Upper lobe of left lung (tissue), 4 donors: ENCODE data around the gene TNFRSF14.
A peak's percentile ranks its signal among the peaks of the same experiment; 100 is the strongest.

Source experiments
- EP300 ChIP-seq, 4 donors: sonication (generic); formaldehyde crosslinking; IDR thresholded peaks; one replicate each; pipeline ENCODE4 v1.5.1; 2017; ENCODE audit warnings: antibody characterized with exemption in 4 of 4, control low read depth in 2 of 4
- POLR2A ChIP-seq, 4 donors: fragments of 450-650 bp; IDR thresholded peaks; one replicate each; pipeline ENCODE4 v1.5.1; 2016 to 2017; ENCODE audit warnings: antibody characterized with exemption in 4 of 4, mild to moderate bottlenecking in 2 of 4
- POLR2AphosphoS5 ChIP-seq, 2 donors: sonication (generic); formaldehyde crosslinking; IDR thresholded peaks; one replicate each; pipeline ENCODE4 v1.5.1; 2017; ENCODE audit warnings: antibody characterized with exemption in 2 of 2
- TF ChIP-seq, protein P1 (sequence below), 6 experiments: fragments of 450-650 bp in 4 of 6; fragments of 200-600 bp in 2 of 6; sonication (generic) in 2 of 6; IDR thresholded peaks; one replicate each; pipeline ENCODE4 v1.5.1; 2016 to 2019; ENCODE audit warnings: antibody characterized with exemption in 6 of 6

DNA sequence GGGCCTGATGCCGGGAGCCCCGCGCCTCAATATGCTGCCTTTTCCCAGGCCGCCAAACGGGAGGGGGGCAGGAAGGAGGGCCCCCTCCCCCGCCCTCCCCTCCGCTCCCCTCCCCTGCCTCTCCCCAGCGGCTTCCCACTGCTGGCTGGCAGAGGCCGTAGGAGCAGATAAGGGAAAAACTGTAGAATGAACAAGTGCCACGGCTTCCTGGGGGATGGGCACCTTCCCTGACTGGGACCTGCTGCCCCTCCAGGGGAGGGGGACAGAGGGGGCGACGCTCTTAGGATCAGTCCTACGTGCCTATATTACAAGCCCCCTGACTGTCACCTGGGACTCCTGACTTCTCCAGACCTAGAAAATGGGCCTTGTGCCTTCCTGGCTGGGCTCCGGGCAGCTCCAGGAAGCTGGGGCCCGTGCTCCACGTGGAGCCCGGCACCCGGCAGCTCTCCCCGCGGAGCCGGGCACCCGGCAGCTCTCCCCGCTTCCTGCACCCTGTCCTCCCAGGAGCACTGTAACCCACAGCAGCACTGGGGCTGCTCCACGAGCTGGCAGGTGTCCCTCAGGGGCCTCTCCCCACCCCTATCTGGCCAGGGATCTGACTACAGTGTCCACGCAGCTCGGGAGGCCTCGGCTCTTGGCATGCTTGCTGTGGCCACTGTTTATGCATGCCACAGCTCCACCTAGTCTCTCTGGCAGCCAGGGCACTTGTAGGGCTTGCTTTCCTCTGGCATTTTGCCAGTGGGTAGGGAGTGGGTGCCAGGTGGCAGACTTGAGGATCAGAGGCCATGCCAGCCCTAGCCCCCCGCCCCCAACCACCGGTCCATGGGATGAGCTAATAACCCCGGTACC lies 25.4 kb upstream of the TNFRSF14 start:
- TF ChIP-seq, protein P1, sequence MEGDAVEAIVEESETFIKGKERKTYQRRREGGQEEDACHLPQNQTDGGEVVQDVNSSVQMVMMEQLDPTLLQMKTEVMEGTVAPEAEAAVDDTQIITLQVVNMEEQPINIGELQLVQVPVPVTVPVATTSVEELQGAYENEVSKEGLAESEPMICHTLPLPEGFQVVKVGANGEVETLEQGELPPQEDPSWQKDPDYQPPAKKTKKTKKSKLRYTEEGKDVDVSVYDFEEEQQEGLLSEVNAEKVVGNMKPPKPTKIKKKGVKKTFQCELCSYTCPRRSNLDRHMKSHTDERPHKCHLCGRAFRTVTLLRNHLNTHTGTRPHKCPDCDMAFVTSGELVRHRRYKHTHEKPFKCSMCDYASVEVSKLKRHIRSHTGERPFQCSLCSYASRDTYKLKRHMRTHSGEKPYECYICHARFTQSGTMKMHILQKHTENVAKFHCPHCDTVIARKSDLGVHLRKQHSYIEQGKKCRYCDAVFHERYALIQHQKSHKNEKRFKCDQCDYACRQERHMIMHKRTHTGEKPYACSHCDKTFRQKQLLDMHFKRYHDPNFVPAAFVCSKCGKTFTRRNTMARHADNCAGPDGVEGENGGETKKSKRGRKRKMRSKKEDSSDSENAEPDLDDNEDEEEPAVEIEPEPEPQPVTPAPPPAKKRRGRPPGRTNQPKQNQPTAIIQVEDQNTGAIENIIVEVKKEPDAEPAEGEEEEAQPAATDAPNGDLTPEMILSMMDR (IDR thresholded peaks at IDR 0.05): no peak
- no peak for TF ChIP-seq POLR2A (IDR thresholded peaks at IDR 0.05)
- peak in 1 of 2 donors; percentile 10 for TF ChIP-seq POLR2AphosphoS5 (IDR thresholded peaks at IDR 0.05)
- TF ChIP-seq EP300 (IDR thresholded peaks at IDR 0.05): no peak
